ENCODE data around the gene DHX34.

GRCh38 chr19:47353307-47353712 is 4.2 kb downstream of the DHX34 start:
- TF ChIP-seq MAX (IDR thresholded peaks at IDR 0.05; ENCODE audit: low read depth), result no peak
- no peak for TF ChIP-seq CTCF (IDR thresholded peaks at IDR 0.05)
- no peak for TF ChIP-seq EP300 (IDR thresholded peaks at IDR 0.05; ENCODE audit: borderline replicate concordance in 1 of 2, low read depth in 1 of 2, low read length in 1 of 2)
- TF ChIP-seq NFIC (IDR thresholded peaks at IDR 0.05; ENCODE audit: borderline replicate concordance), result no peak; the same call in 1 of the 2 replicates
- no peak for TF ChIP-seq USF1 (IDR thresholded peaks at IDR 0.05; ENCODE audit: borderline replicate concordance, low read depth)
- no peak for TF ChIP-seq SIN3A (IDR thresholded peaks at IDR 0.05; ENCODE audit: borderline replicate concordance, low read depth, low read length)
- TF ChIP-seq REST (IDR thresholded peaks at IDR 0.05; ENCODE audit: low read depth, low read length), result no peak
- TF ChIP-seq YY1 (IDR thresholded peaks at IDR 0.05; ENCODE audit: low read depth), result no peak
- no peak for TF ChIP-seq RAD21 (IDR thresholded peaks at IDR 0.05; ENCODE audit: low read length)
- no peak for TF ChIP-seq CHD2 (IDR thresholded peaks at IDR 0.05; ENCODE audit: low read length, partially characterized antibody)
- no peak for TF ChIP-seq POLR2AphosphoS5 (IDR thresholded peaks at IDR 0.05; ENCODE audit: low read depth, low read length)
- TF ChIP-seq GABPA (IDR thresholded peaks at IDR 0.05; ENCODE audit: low read depth), result no peak
- TF ChIP-seq RCOR1 (IDR thresholded peaks at IDR 0.05; ENCODE audit: low read length), result no peak
- no peak for TF ChIP-seq FOXM1 (IDR thresholded peaks at IDR 0.05; ENCODE audit: low read depth)
